ENCODE data around the gene DAGLB.
A peak's percentile ranks its signal among the peaks of the same experiment; 100 is the strongest.

Gene DAGLB

DNA sequence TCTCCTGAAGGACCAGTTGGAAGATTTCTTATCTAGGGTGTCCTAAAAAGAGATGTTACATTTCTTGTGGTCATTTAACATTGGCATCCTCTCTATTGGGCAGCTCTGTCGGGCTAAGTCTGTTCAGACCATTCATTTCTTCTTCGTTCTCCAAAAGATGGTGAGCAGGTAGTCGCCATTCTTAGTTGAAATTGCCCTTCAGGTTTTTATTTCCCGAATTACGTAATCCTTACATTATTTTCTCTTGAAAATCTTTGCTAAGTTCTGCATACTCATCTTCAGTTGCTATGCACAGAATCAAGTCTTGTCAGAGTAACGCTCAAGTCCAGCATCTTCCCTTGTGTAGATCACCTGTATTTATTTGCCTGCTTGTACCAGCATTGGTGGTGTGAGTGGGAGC is 53.6 kb downstream of the DAGLB start:
- no peak overlapping the region for H2AK5ac ChIP-seq (ENCODE audit: low read length)
- H3K4ac ChIP-seq (ENCODE audit: low read depth, low read length) = no peak overlapping the region
- no peak overlapping the region for H2BK15ac ChIP-seq (replicated peaks; ENCODE audit: low read depth)
- H4K5ac ChIP-seq (ENCODE audit: low read length) = no peak overlapping the region
- H3K4me2 ChIP-seq (ENCODE audit: low read length) = no peak overlapping the region
- DNase-seq = no peak
- no peaks in the 10 kb centered on the region for H3K4me1 ChIP-seq (ENCODE audit: control insufficient read depth, low read depth, low read length)
- no peak overlapping the region for H4K8ac ChIP-seq (ENCODE audit: low read depth, low read length)
- H3K23ac ChIP-seq (ENCODE audit: low read length) = no peak overlapping the region
- no peak overlapping the region for H3K4me3 ChIP-seq (ENCODE audit: low read length)
- no peak overlapping the region for H3K9ac ChIP-seq (ENCODE audit: low read length)
- no peak overlapping the region for H3K27ac ChIP-seq (ENCODE audit: low read depth, low read length)
- H3K36me3 ChIP-seq (ENCODE audit: control insufficient read depth, insufficient read depth, low read length) = peaks cover 5% of the 10 kb centered on the region
- no CpG with 5 or more reads among the region's 6 CpGs for WGBS (ENCODE audit: extremely low coverage, insufficient coverage, low lambda C conversion rate)
- H3K27me3 ChIP-seq (ENCODE audit: insufficient read depth, low read length, poor library complexity) = no peaks in the 10 kb centered on the region
- H2BK5ac ChIP-seq (ENCODE audit: low read length) = no peak overlapping the region
- H3K56ac ChIP-seq (ENCODE audit: low read length) = no peak overlapping the region
- peaks cover 9% of the 10 kb centered on the region for H3K79me1 ChIP-seq (ENCODE audit: low read length)
- H3K79me2 ChIP-seq (ENCODE audit: control insufficient read depth, insufficient read depth, low read length) = peaks cover 81% of the 10 kb centered on the region
- no peak overlapping the region for H2BK120ac ChIP-seq (ENCODE audit: low read depth, low read length)
- no peak overlapping the region for H3K18ac ChIP-seq (ENCODE audit: low read length)

DNA sequence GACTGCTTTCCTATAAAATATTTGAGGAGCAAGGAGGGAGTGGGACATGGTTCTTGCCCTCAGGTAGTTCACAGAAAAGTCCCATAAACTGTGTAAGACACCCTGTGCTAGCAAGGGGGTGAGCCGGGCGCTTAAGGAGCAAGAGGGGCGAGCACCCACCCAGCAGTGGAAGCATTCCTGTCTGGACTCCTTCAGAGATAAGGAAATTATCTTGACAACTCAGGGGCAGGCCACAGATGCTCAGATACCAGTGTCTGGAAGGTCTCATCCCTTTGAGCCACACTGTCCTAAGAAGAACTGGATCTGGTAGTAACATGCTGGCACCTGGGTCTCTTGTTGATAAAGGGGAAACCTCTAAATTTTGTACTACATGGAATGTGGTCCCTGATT is 54.1 kb downstream of the DAGLB start:
- H3K9ac ChIP-seq (ENCODE audit: low read length) = no peak overlapping the region
- H2BK5ac ChIP-seq (ENCODE audit: low read length) = no peak overlapping the region
- no peak overlapping the region for H3K27ac ChIP-seq (ENCODE audit: low read depth, low read length)
- WGBS (ENCODE audit: extremely low coverage, insufficient coverage, low lambda C conversion rate) = no CpG with 5 or more reads among the region's 3 CpGs
- H3K18ac ChIP-seq (ENCODE audit: low read length) = no peak overlapping the region
- no peak overlapping the region for H3K4ac ChIP-seq (ENCODE audit: low read depth, low read length)
- DNase-seq = peak; percentile 71
- H3K36me3 ChIP-seq (ENCODE audit: control insufficient read depth, insufficient read depth, low read length) = peaks cover 5% of the 10 kb centered on the region
- H2BK120ac ChIP-seq (ENCODE audit: low read depth, low read length) = no peak overlapping the region
- no peak overlapping the region for H4K5ac ChIP-seq (ENCODE audit: low read length)
- H3K56ac ChIP-seq (ENCODE audit: low read length) = no peak overlapping the region
- no peaks in the 10 kb centered on the region for H3K27me3 ChIP-seq (ENCODE audit: insufficient read depth, low read length, poor library complexity)
- no peak overlapping the region for H3K23ac ChIP-seq (ENCODE audit: low read length)
- H3K4me1 ChIP-seq (ENCODE audit: control insufficient read depth, low read depth, low read length) = no peaks in the 10 kb centered on the region
- no peak overlapping the region for H3K4me3 ChIP-seq (ENCODE audit: low read length)
- H3K79me2 ChIP-seq (ENCODE audit: control insufficient read depth, insufficient read depth, low read length) = peaks cover 80% of the 10 kb centered on the region
- no peak overlapping the region for H4K8ac ChIP-seq (ENCODE audit: low read depth, low read length)
- no peak overlapping the region for H2BK15ac ChIP-seq (replicated peaks; ENCODE audit: low read depth)
- peaks cover 6% of the 10 kb centered on the region for H3K79me1 ChIP-seq (ENCODE audit: low read length)
- H2AK5ac ChIP-seq (ENCODE audit: low read length) = no peak overlapping the region
- H3K4me2 ChIP-seq (ENCODE audit: low read length) = no peak overlapping the region

DNA sequence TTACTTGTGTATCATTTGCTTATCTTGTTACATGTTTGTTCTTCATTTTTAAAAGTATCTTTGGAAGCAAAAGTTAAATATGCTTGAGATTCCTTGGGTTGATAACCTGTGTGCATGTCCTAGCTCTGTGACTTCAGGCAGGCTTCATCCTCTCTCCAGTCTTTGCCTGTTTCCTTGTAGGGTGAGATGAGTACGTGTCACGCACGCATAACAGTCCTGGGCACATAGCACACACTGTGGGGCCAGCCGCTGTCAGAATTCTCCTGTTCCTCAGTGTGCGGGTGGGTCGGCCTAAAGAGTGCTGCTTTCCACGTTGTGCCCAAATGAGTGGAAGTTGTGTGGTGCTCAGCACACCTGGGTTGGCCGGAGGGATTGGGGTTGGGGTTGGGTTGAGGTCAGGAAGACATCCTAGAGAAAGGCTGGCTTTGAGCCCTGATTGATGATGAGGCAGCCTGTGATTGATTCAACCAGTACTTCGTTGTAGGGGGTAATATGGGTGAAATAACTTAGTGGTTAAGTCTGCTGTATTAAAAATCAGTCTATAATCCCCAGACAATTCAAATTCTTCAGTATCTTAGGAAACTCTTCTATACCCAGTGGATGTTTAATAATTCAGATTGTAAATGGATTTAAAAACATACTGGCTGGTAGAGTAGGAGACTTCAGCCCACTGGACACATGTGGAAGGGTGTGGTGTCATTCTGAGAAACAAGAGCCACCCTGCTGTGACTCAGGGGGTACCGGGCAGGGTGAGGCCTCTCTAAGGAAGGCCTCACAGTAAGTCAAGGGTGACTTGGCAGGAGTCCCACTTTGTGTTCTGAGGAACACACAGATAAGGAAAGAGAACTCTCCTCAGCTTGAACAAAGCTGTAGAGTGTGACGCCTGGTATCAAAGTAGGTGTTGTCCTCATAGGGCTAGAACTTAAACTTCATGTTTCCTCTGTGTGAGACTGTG is 54.8 kb downstream of the DAGLB start:
- Histone ChIP-seq H3K9ac (ENCODE audit: low read length) (no peak overlapping the region), H3K27me3 (ENCODE audit: insufficient read depth, low read length, poor library complexity) (no peaks in the 10 kb centered on the region), H3K23ac (ENCODE audit: low read length) (no peak overlapping the region), H3K4ac (ENCODE audit: low read depth, low read length) (no peak overlapping the region), H3K79me2 (ENCODE audit: control insufficient read depth, insufficient read depth, low read length) (peaks cover 78% of the 10 kb centered on the region), H3K79me1 (ENCODE audit: low read length) (peaks cover 7% of the 10 kb centered on the region), H2AK5ac (ENCODE audit: low read length) (no peak overlapping the region), H3K36me3 (ENCODE audit: control insufficient read depth, insufficient read depth, low read length) (peaks cover 7% of the 10 kb centered on the region), H3K27ac (ENCODE audit: low read depth, low read length) (no peak overlapping the region), H3K4me2 (ENCODE audit: low read length) (no peak overlapping the region), H3K4me1 (ENCODE audit: control insufficient read depth, low read depth, low read length) (no peaks in the 10 kb centered on the region), H4K5ac (ENCODE audit: low read length) (no peak overlapping the region), H2BK5ac (ENCODE audit: low read length) (no peak overlapping the region), H3K4me3 (ENCODE audit: low read length) (no peak overlapping the region), H2BK15ac (replicated peaks; ENCODE audit: low read depth) (no peak overlapping the region), H2BK120ac (ENCODE audit: low read depth, low read length) (no peak overlapping the region), H3K56ac (ENCODE audit: low read length) (no peak overlapping the region), H3K18ac (ENCODE audit: low read length) (no peak overlapping the region), H4K8ac (ENCODE audit: low read depth, low read length) (no peak overlapping the region)
- WGBS (ENCODE audit: extremely low coverage, insufficient coverage, low lambda C conversion rate) = no CpG with 5 or more reads among the region's 11 CpGs
- peak; percentile 60 for DNase-seq

DNA sequence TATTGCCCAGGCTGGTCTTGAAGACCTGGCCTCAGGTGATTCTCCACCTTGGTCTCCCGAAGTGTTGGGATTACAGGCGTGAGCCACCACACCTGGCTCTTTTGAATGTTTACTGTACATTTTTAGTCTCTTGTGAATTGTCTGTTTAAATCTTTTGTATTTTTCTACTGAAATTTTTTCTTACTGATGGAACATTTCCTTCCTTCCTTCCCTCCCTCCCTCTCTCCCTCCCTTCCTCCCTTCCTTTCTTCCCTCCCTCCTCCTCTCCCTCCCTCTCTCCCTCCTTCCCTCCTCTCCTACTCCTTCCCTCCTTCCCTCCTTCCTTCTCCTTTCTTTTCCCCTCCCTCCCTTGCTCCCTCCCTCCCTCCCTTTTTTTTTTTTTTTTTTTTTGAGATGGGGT is 58.0 kb downstream of the DAGLB start:
- no peak overlapping the region for H3K18ac ChIP-seq (ENCODE audit: low read length)
- no CpG with 5 or more reads among the region's 2 CpGs for WGBS (ENCODE audit: extremely low coverage, insufficient coverage, low lambda C conversion rate)

DNA sequence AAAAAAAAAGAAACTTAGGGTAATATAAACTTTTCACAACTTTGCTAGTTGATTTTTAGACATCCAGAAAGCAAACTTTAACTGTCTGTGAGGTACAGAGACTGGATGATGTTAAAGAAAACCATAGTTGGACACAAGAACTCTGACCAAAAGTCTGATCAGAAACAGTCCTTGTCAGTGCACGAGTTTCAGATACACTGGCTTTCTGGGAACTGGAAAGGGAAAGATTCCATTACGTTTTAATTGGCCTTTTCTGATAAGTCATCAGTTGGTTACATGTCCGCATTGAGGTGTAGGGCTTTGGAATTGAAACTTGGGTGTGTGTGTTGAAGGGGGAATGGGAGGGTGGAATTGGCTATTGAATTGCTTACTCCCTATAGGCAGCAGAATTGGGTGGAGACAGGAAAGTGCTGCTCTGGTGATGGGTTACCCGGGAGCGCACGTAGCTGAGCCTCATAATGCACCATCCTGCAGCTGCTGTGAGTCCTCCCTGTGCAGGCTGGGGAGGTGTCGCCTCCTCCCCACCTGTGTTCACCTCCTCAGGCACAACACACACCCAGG is 59.9 kb downstream of the DAGLB start:
- peaks cover 7% of the 10 kb centered on the region for H3K79me1 ChIP-seq (ENCODE audit: low read length)
- no peak overlapping the region for H3K4ac ChIP-seq (ENCODE audit: low read depth, low read length)
- H3K23ac ChIP-seq (ENCODE audit: low read length) = no peak overlapping the region
- H3K36me3 ChIP-seq (ENCODE audit: control insufficient read depth, insufficient read depth, low read length) = peaks cover 7% of the 10 kb centered on the region
- H3K56ac ChIP-seq (ENCODE audit: low read length) = no peak overlapping the region
- no peaks in the 10 kb centered on the region for H3K27me3 ChIP-seq (ENCODE audit: insufficient read depth, low read length, poor library complexity)
- H2BK5ac ChIP-seq (ENCODE audit: low read length) = no peak overlapping the region
- H2BK15ac ChIP-seq (replicated peaks; ENCODE audit: low read depth) = no peak overlapping the region
- H4K5ac ChIP-seq (ENCODE audit: low read length) = no peak overlapping the region
- no peak overlapping the region for H4K8ac ChIP-seq (ENCODE audit: low read depth, low read length)
- no peak overlapping the region for H2BK120ac ChIP-seq (ENCODE audit: low read depth, low read length)
- H2AK5ac ChIP-seq (ENCODE audit: low read length) = no peak overlapping the region
- no peak overlapping the region for H3K4me3 ChIP-seq (ENCODE audit: low read length)
- H3K18ac ChIP-seq (ENCODE audit: low read length) = no peak overlapping the region
- no peak overlapping the region for H3K4me2 ChIP-seq (ENCODE audit: low read length)
- peaks cover 82% of the 10 kb centered on the region for H3K79me2 ChIP-seq (ENCODE audit: control insufficient read depth, insufficient read depth, low read length)
- DNase-seq = no peak
- peaks cover 7% of the 10 kb centered on the region for H3K4me1 ChIP-seq (ENCODE audit: control insufficient read depth, low read depth, low read length)
- no CpG with 5 or more reads among the region's 7 CpGs for WGBS (ENCODE audit: extremely low coverage, insufficient coverage, low lambda C conversion rate)
- H3K27ac ChIP-seq (ENCODE audit: low read depth, low read length) = no peak overlapping the region
- H3K9ac ChIP-seq (ENCODE audit: low read length) = no peak overlapping the region

More for the DNA sequence above, 58.0 kb downstream of the DAGLB start:
- no peak overlapping the region for H3K9ac ChIP-seq (ENCODE audit: low read length)
- no peak overlapping the region for H3K4me3 ChIP-seq (ENCODE audit: low read length)
- H4K5ac ChIP-seq (ENCODE audit: low read length) = no peak overlapping the region
- H3K27me3 ChIP-seq (ENCODE audit: insufficient read depth, low read length, poor library complexity) = no peaks in the 10 kb centered on the region
- peaks cover 3% of the 10 kb centered on the region for H3K4me1 ChIP-seq (ENCODE audit: control insufficient read depth, low read depth, low read length)
- H3K4me2 ChIP-seq (ENCODE audit: low read length) = no peak overlapping the region
- H2BK15ac ChIP-seq (replicated peaks; ENCODE audit: low read depth) = no peak overlapping the region
- peaks cover 12% of the 10 kb centered on the region for H3K79me1 ChIP-seq (ENCODE audit: low read length)
- H2AK5ac ChIP-seq (ENCODE audit: low read length) = no peak overlapping the region
- no peak overlapping the region for H4K8ac ChIP-seq (ENCODE audit: low read depth, low read length)
- peaks cover 9% of the 10 kb centered on the region for H3K36me3 ChIP-seq (ENCODE audit: control insufficient read depth, insufficient read depth, low read length)
- H3K23ac ChIP-seq (ENCODE audit: low read length) = no peak overlapping the region
- no peak overlapping the region for H3K56ac ChIP-seq (ENCODE audit: low read length)
- no peak overlapping the region for H3K4ac ChIP-seq (ENCODE audit: low read depth, low read length)
- DNase-seq = no peak
- H3K27ac ChIP-seq (ENCODE audit: low read depth, low read length) = no peak overlapping the region
- peaks cover 85% of the 10 kb centered on the region for H3K79me2 ChIP-seq (ENCODE audit: control insufficient read depth, insufficient read depth, low read length)
- no peak overlapping the region for H2BK5ac ChIP-seq (ENCODE audit: low read length)
- H2BK120ac ChIP-seq (ENCODE audit: low read depth, low read length) = no peak overlapping the region
